Activated CD4-positive, alpha-beta T cell treated with anti-CD3 and anti-CD28 coated beads, Interleukin-2, amount 50 U/mL, for 4 hours (primary cell): ENCODE data around the gene CERK.

Experiments
- DNase-seq, 2 experiments: peaks; one replicate each; pipeline ENCODE4 v3.0.0-alpha.2; 2020

The CERK gene

DNA sequence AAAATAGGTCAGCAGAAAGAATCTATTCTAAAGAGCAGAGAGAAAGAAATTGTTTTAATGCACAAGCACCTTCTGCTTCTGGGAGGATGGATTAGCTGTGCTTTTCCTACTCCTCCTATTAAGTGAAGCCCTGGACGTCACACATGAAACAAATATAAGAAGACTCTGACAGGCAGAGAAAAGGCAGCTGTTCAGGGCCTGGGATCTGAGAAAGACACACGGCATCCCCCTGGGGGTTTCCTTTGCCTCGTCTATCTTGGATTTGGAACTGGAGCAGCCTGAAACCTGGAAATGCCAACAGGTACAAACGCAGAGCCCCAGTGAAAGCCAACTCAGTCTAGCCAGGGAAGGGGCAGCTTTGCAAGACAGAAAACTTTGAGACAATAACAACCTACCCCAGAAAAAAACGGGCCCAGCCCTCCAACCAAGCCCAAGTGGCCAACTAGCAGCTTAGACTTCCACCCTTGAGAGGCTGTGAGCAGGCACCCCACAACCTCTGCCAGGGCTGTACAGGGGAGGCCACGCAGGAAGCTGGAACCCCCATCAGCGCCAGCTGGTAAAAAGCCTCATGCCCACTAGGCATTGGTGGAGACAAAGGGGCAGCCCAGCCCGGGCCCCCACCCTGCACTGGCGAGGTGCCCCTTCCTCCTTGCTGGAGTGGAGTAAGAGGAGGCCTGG lies 7.3 kb downstream of the CERK start:
- no peak for DNase-seq

DNA sequence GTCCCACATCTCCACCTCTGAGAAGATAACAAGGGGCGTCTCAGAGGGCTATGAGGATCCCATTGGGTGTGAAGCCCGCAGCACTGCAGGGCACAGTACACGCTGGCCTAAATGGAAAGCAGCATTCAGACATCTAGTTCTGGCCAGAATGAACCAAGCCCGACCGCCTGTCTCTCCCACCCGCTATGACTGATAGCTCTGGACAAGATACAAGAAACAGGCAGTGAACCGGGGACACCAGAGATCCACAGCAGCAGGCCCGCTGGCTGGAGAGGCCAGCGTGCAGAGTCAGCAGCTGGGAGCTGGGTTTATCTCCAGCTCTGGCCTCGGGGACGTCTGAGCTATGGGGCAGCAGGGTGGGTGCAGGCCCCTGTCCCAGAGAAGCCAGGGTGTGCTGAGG lies 9.6 kb downstream of the CERK start:
- DNase-seq, result no peak

- no peak for DNase-seq
These were observed 10.2 kb downstream of the CERK start for GRCh38 chr22:46727813-46728364.

GRCh38 chr22:46726986-46727317 lies 11.1 kb downstream of the CERK start:
- DNase-seq, result no peak

GRCh38 chr22:46726066-46726985 lies 11.7 kb downstream of the CERK start:
- DNase-seq, result no peak

- no peak for DNase-seq
These were observed 13.0 kb downstream of the CERK start for GRCh38 chr22:46725096-46725495.

DNA sequence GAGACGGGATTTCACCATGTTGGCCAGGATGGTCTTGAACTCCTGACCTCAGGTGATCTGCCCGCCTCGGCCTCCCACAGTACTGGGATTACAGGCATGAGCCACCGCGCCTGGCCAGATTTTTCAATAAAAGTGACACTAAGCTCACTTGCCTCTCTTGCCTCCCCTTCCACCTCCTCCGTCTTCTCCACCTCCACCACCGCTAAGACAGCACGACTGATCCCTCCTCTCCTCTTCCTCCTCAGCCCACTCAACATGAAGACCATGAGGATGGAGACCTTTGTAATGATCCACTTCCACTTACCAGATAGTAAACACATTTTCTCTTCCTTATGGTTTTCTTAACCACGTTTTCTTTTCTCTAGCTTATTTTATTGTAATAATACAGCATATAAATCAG lies 14.2 kb downstream of the CERK start:
- DNase-seq, result no peak

GRCh38 chr22:46721501-46722085 lies 16.5 kb downstream of the CERK start:
- no peak for DNase-seq

- no peak for DNase-seq
These were observed 18.1 kb downstream of the CERK start for GRCh38 chr22:46719921-46720320.

DNA sequence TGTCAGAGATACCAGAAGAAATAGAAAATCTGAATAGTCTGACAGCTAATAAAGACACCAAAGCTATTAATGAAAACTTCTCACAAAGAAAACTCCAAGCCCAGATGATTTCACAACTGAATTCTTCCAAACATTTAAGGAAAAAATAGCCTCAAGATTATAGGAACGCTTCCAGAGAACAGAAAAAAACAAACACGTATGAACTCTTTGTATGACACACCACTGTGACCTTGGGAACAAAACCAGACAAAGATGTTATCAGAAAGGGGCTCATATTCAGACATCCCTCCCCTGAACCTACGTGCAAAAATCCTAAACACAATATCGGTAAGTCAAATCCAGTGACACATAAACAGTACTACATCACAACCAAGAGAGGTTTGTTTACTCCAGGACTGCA lies 23.5 kb downstream of the CERK start:
- DNase-seq, result no peak

GRCh38 chr22:46712288-46712687 lies 25.8 kb downstream of the CERK start:
- DNase-seq, result no peak

GRCh38 chr22:46710806-46711205 lies 27.2 kb downstream of the CERK start:
- DNase-seq, result no peak

GRCh38 chr22:46708766-46709330 lies 29.2 kb downstream of the CERK start:
- no peak for DNase-seq

- no peak for DNase-seq
These were observed 30.1 kb downstream of the CERK start for GRCh38 chr22:46707827-46708570.

DNA sequence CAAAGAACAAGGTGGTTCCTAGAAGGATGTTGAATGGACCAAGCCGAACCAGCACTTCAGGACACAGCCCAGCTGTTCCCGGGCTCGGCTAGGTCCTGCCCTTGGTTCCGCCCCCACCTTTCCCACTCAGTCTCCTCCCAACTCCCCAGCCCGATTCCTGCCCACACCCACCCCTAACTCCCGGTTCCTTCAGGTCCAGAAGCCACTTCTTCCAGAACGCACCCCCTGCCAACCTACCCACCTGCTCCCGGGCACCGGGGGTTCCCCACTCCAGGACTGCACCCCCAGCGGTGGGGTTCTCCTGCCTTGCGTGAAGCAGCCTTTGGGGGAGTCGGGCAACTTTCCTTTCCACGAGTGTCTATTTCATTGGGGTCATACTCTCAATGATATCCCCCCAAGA lies 30.7 kb downstream of the CERK start:
- no peak for DNase-seq

- DNase-seq, result no peak
These were observed 32.0 kb downstream of the CERK start for GRCh38 chr22:46706060-46706459.

- no peak for DNase-seq
These were observed 34.1 kb downstream of the CERK start for GRCh38 chr22:46703996-46704370.

- DNase-seq, result no peak
These were observed 34.7 kb downstream of the CERK start for GRCh38 chr22:46703171-46703995.

DNA sequence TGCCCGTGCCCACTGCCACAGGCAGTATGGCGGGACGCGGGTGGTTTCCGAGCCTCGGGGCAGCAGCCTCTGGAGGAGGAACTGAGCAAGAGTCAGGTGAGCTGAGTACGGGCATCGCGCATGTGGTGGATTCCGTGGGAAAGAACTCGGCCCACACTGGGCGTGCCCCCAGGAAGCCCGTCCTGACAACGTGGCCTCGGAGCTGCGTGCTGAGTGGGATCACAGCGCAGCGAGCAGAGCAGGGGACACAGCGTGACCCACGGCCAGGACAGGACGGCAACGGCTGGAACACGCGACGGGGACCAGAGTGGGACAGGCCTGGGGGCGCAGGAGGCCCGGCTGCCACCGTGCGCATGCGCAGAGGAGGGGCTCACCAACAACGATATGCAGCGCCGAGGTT lies 36.8 kb downstream of the CERK start:
- DNase-seq, result no peak

DNA sequence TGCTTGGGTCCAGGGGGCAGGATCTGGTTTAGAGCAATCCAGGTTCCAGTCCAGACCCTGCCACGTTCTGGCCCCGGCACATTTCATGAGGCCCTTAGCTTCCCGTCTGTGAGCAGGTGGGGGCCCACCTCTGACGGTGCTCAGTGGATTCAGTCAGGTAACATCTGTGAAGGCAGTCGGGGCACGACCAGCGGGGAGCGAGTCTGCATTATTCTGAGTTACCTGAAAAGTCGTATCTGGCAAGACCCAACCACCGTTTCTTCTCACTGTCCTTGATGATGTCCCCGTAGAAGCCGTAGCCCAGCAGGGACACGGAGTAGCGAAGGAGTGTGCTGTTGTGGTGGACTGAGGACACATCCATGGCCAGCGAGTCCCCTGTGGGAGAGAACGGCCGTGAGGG lies 39.0 kb downstream of the CERK start:
- DNase-seq, result no peak

GRCh38 chr22:46697811-46698515 lies 40.1 kb downstream of the CERK start:
- no peak for DNase-seq
